Kidney (tissue), 14 donors: ENCODE data around the gene MATR3. TPM values are rescaled to one million over a fixed set of nuclear protein-coding genes. Genes with fewer than 3 reads are reported as not detected.
"Not testable (repeated sequence)": the region's sequence is repeated elsewhere in the genome, so short reads cannot be mapped to it uniquely, and the experiment has no call there.

Experiments used
- DNase-seq, 5 donors: peaks; one replicate each; pipeline ENCODE4 v3.0.0-alpha.2; 2013 to 2020
- FAIRE-seq: peaks from 2 replicates; lab custom pipeline; 2012; peaks lifted over from hg19 to GRCh38; lab: Jason Lieb, UNC
- H3K27ac ChIP-seq, 2 donors: one replicate each; pipeline ENCODE4 v1.7.0; 2013; ENCODE audit warnings: low read depth in 2 of 2, low read length in 2 of 2, inconsistent platforms in 1 of 2
- H3K27me3 ChIP-seq: one replicate; pipeline ENCODE4 v1.7.1; 2013; ENCODE audit warnings: low read length, inconsistent platforms; ENCODE audit not compliant: control insufficient read depth, insufficient read depth
- H3K36me3 ChIP-seq, 3 donors: one replicate each; pipeline versions ENCODE4 v1.7.0 to v1.7.1; 2013; ENCODE audit warnings: low read length in 3 of 3, control low read depth in 1 of 3, inconsistent platforms in 1 of 3; ENCODE audit not compliant: insufficient read depth in 3 of 3, control insufficient read depth in 2 of 3
- H3K4me1 ChIP-seq, 3 donors: one replicate each; pipeline versions ENCODE4 v1.7.0 to v1.7.1; 2013; ENCODE audit warnings: low read length in 3 of 3, inconsistent platforms in 1 of 3, low read depth in 1 of 3; ENCODE audit not compliant: control insufficient read depth in 2 of 3, insufficient read depth in 2 of 3
- H3K4me3 ChIP-seq, 3 donors: one replicate each; pipeline versions ENCODE4 v1.7.0 to v1.8.1; 2013; ENCODE audit warnings: low read length in 3 of 3, control low read depth in 1 of 3, inconsistent platforms in 1 of 3
- H3K9ac ChIP-seq, 3 donors: one replicate each; pipeline versions ENCODE4 v1.7.0 to v1.7.1; 2013; ENCODE audit warnings: low read length in 3 of 3, control low read depth in 1 of 3, inconsistent platforms in 1 of 3
- H3K9me3 ChIP-seq, 3 donors: one replicate each; pipeline versions ENCODE4 v1.7.0 to v1.7.1; 2013; ENCODE audit warnings: low read length in 3 of 3, control low read depth in 1 of 3, inconsistent platforms in 1 of 3; ENCODE audit not compliant: control insufficient read depth in 2 of 3, insufficient read depth in 1 of 3
- intact Hi-C: fragments of 100-400 bp; cut with DNase I; formaldehyde crosslinking; loops from one replicate; pipeline ENCODE4 v1.11.1; 2022
- polyA plus RNA-seq: library from polyadenylated mRNA; stranded (reverse); fragments of 350-450 nt; fragmentation: Illumina TruSeq; extraction: RNeasy Lipid Tissue Mini Kit (QIAGEN cat#74804); gene quantifications from one replicate; pipeline ENCODE4 v1.2.3, GENCODE V29; 2014; ENCODE audit warnings: low read depth, low replicate concordance; ENCODE audit not compliant: insufficient read depth
- total RNA-seq: library from RNA; stranded (reverse); fragmentation: NEBNext Ultra II Directional; extraction: Animal tissue kit (Norgen Biotek cat#: 25700); gene quantifications from one replicate; pipeline ENCODE4 v1.2.1, GENCODE V29; 2021
- TF ChIP-seq, protein P1 (sequence below): IDR thresholded peaks from 3 replicates; pipeline ENCODE4 v1.5.1; 2012; ENCODE audit warnings: mild to moderate bottlenecking, moderate library complexity, borderline replicate concordance; ENCODE audit not compliant: insufficient read depth; ENCODE audit errors: extremely low read depth
- donor health status: control.
- donor health status: control.
- donor health status: control.
- donor health status: control.
- donor health status: control.
- donor health status: DM: yes; HTN: yes; CAD: no.
- donor health status: Normal renal cell carcinoma (clear cell type).

MATR3 gene
- total and polyA plus RNA-seq, 2 donors from 2014 or later, result 124 to 215 TPM

DNA sequence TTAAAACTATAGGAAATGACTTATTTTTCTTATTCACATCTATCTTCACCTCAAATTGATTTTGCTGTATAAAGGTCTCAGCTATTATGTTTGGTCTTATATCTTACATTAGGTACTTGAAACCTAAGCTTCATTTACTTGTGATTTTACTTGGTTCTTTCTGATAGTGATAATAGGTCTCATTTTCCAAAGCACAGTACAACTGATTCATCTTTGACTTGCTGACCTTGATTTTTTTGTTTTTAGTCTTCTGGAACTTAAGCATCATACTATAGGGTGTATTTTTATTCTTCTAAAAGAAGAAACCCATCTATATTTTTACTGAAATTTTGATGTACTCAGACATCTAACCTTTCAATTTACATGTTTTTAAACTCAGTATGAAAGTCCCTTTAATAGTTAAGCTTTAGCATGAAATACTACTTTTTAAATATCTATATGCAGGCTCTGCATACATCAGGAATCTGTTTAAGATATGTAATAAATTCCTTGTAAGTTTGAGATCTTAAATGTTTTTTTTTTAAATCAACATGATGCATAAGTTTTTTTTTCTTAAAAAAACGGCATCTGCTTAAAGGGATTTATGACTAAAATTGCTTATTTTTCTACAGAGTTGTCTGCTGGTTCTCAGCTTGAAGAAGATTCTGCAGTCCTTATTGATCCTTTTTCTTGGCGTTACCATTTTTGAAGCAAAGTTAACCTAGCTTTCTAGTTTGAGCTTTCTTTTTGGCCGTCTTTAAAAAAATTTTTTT lies 13.3 kb downstream of the MATR3 start:
- H3K4me3 ChIP-seq, result no peak overlapping the region
- H3K4me1 ChIP-seq, result peaks cover 0 to 11% (median 4%) of the 10 kb centered on the region in 3 donors
- DNase-seq (no peak), FAIRE-seq (peak; percentile 33)
- TF ChIP-seq, protein P1, sequence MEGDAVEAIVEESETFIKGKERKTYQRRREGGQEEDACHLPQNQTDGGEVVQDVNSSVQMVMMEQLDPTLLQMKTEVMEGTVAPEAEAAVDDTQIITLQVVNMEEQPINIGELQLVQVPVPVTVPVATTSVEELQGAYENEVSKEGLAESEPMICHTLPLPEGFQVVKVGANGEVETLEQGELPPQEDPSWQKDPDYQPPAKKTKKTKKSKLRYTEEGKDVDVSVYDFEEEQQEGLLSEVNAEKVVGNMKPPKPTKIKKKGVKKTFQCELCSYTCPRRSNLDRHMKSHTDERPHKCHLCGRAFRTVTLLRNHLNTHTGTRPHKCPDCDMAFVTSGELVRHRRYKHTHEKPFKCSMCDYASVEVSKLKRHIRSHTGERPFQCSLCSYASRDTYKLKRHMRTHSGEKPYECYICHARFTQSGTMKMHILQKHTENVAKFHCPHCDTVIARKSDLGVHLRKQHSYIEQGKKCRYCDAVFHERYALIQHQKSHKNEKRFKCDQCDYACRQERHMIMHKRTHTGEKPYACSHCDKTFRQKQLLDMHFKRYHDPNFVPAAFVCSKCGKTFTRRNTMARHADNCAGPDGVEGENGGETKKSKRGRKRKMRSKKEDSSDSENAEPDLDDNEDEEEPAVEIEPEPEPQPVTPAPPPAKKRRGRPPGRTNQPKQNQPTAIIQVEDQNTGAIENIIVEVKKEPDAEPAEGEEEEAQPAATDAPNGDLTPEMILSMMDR, result no peak
- intact Hi-C loops, result no loop called here
- no peak overlapping the region for H3K27ac ChIP-seq
- H3K36me3 ChIP-seq, result no peaks in the 10 kb centered on the region
- no peaks in the 10 kb centered on the region for H3K9me3 ChIP-seq
- no peaks in the 10 kb centered on the region for H3K27me3 ChIP-seq
- no peak overlapping the region for H3K9ac ChIP-seq

DNA sequence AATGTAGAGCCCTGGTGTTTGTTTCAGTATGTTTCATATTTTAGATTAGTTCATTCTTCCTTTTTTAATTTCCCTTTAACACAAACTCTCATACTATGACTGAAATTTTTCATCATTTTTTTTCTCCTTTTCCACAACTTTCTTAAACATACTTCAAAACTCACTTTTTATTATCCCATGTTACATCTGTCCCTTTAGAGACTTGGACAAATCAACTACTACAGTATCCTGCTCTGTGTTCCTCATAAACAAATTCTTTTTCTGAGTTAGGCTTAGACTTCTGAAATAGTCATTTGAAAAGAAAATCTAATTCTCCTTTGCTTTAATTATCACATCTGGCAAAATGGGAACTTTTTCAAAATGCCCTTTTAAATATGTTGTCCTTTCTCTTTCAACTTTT lies 15.3 kb downstream of the MATR3 start:
- no peak overlapping the region for H3K4me3 ChIP-seq
- H3K36me3 ChIP-seq, result no peaks in the 10 kb centered on the region
- peaks cover 0 to 4% (median 0%) of the 10 kb centered on the region in 3 donors for H3K4me1 ChIP-seq
- no peak overlapping the region for H3K27ac ChIP-seq
- H3K27me3 ChIP-seq, result no peaks in the 10 kb centered on the region
- no peaks in the 10 kb centered on the region for H3K9me3 ChIP-seq
- DNase-seq (no peak), FAIRE-seq (no peak)
- no peak overlapping the region for H3K9ac ChIP-seq
- intact Hi-C loops, result no loop called here
- TF ChIP-seq, protein P1, result no peak

DNA sequence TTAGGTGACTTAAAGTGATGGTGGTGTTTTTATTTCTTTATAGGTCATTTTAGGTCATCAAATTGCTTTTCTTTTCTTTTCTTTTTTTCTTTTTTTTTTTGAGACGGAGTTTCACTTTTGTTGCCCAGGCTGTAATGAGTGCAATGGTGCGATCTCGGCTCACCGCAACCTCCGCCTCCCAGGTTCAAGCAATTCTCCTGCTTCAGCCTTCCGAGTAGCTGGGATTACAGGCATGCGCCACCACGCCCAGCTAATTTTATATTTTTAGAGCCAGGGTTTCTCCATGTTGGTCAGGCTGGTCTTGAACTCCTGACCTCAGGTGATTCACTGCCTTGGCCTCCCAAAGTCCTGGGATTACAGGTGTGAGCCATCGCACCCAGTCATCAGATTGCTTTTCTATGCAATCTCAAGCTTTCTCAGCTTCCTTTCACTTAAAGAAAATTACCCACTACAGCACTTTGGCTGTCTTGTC lies 17.2 kb downstream of the MATR3 start:
- H3K4me3 ChIP-seq, H3K27me3 ChIP-seq, H3K9ac ChIP-seq, H3K27ac ChIP-seq, H3K36me3 ChIP-seq, H3K9me3 ChIP-seq, DNase-seq, FAIRE-seq, intact Hi-C loops, H3K4me1 ChIP-seq: not testable (repeated sequence)

DNA sequence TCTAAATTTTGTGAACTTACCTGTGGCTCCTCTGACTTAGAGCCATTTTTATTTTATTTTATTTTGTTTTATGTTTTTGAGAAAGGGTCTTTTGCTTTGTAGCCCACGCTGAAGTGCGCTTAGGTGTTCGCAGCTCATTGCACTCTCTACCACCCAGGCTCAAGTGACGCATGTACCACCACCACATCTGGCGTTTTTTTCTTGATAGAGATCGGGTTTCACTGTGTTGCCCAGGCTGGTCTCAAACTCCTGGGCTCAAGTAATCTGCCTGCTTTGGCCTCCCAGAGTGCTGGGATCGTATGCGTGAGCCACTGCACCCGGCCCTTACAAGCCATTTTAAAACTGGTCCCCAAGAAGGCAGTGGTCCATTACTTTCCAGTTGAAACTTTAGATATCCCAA lies 18.5 kb downstream of the MATR3 start:
- no peak for FAIRE-seq
- H3K27ac ChIP-seq, result no peak overlapping the region
- TF ChIP-seq, protein P1, result no peak
- H3K9ac ChIP-seq, result no peak overlapping the region
- no peaks in the 10 kb centered on the region for H3K9me3 ChIP-seq
- H3K4me3 ChIP-seq, result no peak overlapping the region
- no peaks in the 10 kb centered on the region for H3K4me1 ChIP-seq
- no peaks in the 10 kb centered on the region for H3K27me3 ChIP-seq
- intact Hi-C loops, result no loop called here
- DNase-seq, result peak in 3 of 5 donors; percentile 58 to 73 (median 59)
- H3K36me3 ChIP-seq, result peaks cover 0 to 17% (median 5%) of the 10 kb centered on the region in 3 donors
